Suppressor macrophage treated with lipopolysaccharide for 4 hours (primary cell): ENCODE data around the gene H3-3A.
"Not testable (repeated sequence)": the region's sequence is repeated elsewhere in the genome, so short reads cannot be mapped to it uniquely, and the experiment has no call there.

ENCODE experiments used
- DNase-seq: peaks from one replicate; pipeline ENCODE4 v3.0.0-alpha.2; 2020

H3-3A gene

GRCh38 chr1:226086776-226087175 is 24.3 kb downstream of the H3-3A start:
- DNase-seq = no peak

GRCh38 chr1:226091461-226091860 is 28.9 kb downstream of the H3-3A start:
- no peak for DNase-seq

GRCh38 chr1:226092048-226092820 is 29.7 kb downstream of the H3-3A start:
- not testable (repeated sequence) for DNase-seq

- no peak for DNase-seq
Observed at GRCh38 chr1:226092965-226093364, 30.4 kb downstream of the H3-3A start.

- DNase-seq = no peak
Observed at GRCh38 chr1:226093621-226094020, 31.1 kb downstream of the H3-3A start.

- no peak for DNase-seq
Observed at GRCh38 chr1:226094451-226094850, 31.9 kb downstream of the H3-3A start.

- no peak for DNase-seq
Observed at GRCh38 chr1:226095286-226095685, 32.8 kb downstream of the H3-3A start.

GRCh38 chr1:226097866-226098625 is 35.5 kb downstream of the H3-3A start:
- DNase-seq = peak; percentile 80

- DNase-seq = peak; percentile 89
Observed at GRCh38 chr1:226098870-226099835, 36.6 kb downstream of the H3-3A start.

- peak; percentile 82 for DNase-seq
Observed at GRCh38 chr1:226100436-226101391, 38.2 kb downstream of the H3-3A start.

- no peak for DNase-seq
Observed at GRCh38 chr1:226104671-226105121, 42.2 kb downstream of the H3-3A start.

GRCh38 chr1:226107471-226108460 is 45.2 kb downstream of the H3-3A start:
- no peak for DNase-seq

- DNase-seq = peak; percentile 44
Observed at GRCh38 chr1:226108935-226109828, 46.7 kb downstream of the H3-3A start.

GRCh38 chr1:226109829-226110248 is 47.3 kb downstream of the H3-3A start:
- peak; percentile 91 for DNase-seq

GRCh38 chr1:226110249-226111097 is 48.0 kb downstream of the H3-3A start:
- peak; percentile 87 for DNase-seq

GRCh38 chr1:226111098-226111882 is 48.8 kb downstream of the H3-3A start:
- no peak for DNase-seq

- no peak for DNase-seq
Observed at GRCh38 chr1:226111883-226112261, 49.4 kb downstream of the H3-3A start.
